ENCODE results near the gene MYO3A.
"Not testable (repeated sequence)": the region's sequence is repeated elsewhere in the genome, so short reads cannot be mapped to it uniquely, and the experiment has no call there.

MYO3A gene

GRCh38 chr10:26087666-26088065, 153.6 kb downstream of the MYO3A start:
- no peak for DNase-seq

DNA sequence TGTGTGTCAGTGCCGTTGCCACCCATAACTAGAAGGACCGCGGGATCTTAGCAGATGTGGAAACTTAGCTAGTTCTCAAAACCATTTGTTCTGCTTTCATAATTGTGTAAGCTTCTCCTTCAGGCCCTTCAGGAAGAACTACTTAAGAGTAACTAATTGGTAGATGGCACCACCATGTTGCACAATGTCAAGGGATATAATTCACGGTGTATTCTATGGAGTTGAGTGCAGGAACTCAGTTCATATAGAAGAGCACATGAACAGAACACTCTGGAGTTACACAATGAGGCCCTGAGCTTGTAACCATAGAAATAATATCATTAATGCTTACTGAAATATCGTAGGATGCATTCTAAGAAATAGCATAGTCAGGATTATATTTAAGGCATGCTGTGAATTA, 156.0 kb downstream of the MYO3A start:
- DNase-seq = no peak

DNA sequence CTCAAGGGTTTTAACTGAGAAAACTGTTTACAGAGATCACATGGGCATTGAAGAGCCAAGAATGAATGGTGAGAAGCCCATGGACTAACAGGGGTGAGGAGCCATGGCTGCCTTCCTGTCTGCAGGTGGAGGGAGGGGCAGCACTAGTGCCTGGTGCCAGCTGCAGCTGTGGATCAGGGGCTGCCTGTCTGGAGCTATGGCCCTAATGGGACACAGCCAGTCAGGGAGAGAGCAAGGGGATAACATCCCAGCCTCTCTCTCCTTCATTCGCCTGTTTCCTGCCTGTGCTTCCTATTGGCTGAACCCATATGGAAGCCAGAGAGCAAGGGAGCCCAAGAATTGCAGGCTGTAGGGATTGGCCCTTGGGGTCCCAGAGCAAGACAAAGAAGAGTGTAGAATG, 156.7 kb downstream of the MYO3A start:
- no peak for DNase-seq

GRCh38 chr10:26093229-26093628, 159.2 kb downstream of the MYO3A start:
- DNase-seq = no peak

- DNase-seq = no peak
Measured at GRCh38 chr10:26095781-26096180, 161.8 kb downstream of the MYO3A start.

- not testable (repeated sequence) for DNase-seq
Measured at GRCh38 chr10:26097549-26097948, 163.5 kb downstream of the MYO3A start.

- DNase-seq = no peak
Measured at GRCh38 chr10:26112532-26112931, 178.5 kb downstream of the MYO3A start.

DNA sequence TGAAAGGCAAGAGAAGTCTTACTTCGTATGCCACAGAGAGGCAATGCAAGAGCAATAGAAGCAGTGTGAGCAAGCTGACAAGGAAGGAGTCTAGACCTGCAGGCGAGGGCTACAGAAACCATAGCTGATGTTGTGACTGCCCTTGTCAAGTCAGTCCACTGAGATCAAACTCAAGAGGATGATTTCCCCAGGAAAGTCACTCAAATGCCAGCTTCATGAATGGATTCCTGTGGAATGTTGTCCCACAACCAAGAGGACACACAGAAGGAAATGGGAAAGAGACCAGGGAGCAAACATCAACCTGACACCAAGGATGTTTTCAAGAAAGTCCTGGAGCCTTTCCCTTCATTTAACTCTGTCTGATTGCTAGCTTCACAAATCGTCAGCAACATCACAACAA, 204.6 kb downstream of the MYO3A start:
- DNase-seq = no peak

- no peak for DNase-seq
Measured at GRCh38 chr10:26156019-26156418, 222.0 kb downstream of the MYO3A start.

DNA sequence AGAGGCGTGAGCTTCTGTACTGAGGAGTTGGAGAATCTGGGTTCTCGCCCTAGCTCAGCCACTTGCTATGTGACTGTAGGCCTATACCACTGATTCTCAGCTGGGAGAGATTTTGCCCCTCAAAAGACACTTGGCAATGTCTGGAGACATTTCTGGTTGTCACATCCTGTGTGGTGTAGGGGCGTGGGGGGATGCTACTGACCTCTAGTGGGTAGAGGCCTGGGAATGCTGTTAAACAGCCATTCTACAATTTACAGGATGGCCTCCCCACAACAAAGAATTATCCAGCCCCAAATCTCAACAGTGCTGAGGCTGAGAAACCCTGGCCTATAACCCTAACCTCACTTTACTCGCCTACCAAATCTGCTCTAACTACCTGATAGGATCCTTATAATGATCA, 223.7 kb downstream of the MYO3A start:
- no peak for DNase-seq

DNA sequence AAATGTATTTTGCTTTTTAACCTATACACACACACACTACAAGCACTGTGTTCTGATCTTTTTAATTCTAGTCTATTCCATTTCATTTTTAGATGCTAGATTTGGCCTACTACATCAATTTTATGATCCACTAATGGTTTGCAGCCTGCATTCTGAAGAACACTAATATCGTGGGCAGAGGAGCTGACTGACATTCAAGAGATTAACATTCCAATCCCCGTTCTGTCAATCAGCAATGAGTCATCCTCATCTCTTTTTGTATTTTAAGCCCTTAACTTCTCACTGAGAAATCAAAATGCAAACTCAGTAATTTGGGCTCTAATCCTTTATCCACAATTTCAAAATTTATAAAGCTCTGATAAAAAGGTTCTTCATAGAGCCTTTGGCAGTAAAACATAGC, 235.4 kb downstream of the MYO3A start:
- DNase-seq = no peak

DNA sequence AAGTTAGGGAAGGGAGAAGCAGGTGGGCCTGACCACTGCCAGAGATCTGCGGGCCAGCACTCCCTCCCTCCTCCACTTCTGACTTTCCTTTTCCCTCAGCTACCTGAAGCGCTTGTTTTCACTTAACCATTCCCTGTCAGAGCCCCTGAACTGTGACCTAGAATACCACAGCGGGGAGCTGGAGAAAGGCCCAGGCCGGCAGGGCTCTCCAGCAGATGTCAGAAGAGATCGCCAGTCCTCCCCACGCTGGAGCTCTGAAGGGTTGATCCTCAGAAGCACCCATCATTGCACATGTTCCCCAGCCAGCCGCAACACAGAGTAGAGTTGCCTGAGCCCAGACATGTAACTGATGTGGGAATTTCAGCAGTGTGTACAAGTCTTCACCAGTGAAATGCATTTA, 238.1 kb downstream of the MYO3A start:
- DNase-seq = no peak

DNA sequence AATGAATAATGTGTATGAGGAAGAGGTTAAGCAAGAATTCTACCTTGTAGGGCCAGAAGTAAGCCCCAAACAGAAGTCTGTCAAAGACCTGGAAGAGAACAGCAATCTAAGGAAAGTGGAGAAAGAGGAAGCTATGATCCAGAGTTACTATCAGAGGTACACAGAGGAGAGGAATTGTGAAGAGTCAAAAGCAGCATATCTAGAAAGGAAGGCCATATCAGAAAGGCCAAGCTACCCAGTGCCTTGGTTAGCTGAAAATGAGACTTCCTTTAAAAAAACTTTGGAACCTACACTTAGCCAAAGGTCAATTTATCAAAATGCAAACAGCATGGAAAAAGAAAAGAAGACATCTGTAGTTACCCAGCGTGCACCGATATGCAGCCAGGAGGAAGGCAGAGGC, 239.8 kb downstream of the MYO3A start:
- no peak for DNase-seq

- DNase-seq = no peak
Measured at GRCh38 chr10:26177341-26177740, 243.3 kb downstream of the MYO3A start.

DNA sequence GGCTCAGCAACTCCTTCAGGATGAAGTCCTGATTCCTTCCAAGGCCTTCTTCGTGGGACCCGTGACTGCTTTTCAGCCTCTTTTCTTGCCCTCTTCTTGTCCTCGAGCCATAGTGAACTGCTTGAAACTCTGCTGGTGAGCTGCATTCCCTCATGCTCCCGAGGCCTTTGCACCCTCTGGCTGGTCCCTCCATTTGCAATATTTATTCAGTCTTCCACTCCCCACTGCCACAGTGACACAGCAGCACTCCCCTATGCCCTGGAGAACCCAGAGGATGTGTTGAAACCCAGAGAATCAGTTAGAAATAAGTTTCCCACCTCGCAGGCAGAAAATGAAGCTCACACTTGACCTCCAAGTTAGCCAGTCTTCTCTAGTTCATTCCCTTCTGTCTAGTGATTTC, 260.2 kb downstream of the MYO3A start:
- DNase-seq = no peak

- no peak for DNase-seq
Measured at GRCh38 chr10:26197248-26197647, 263.2 kb downstream of the MYO3A start.

- no peak for DNase-seq
Measured at GRCh38 chr10:26198119-26198518, 264.1 kb downstream of the MYO3A start.

GRCh38 chr10:26199841-26200240, 265.8 kb downstream of the MYO3A start:
- DNase-seq = no peak

- DNase-seq = no peak
Measured at GRCh38 chr10:26205223-26205622, 271.2 kb downstream of the MYO3A start.

DNA sequence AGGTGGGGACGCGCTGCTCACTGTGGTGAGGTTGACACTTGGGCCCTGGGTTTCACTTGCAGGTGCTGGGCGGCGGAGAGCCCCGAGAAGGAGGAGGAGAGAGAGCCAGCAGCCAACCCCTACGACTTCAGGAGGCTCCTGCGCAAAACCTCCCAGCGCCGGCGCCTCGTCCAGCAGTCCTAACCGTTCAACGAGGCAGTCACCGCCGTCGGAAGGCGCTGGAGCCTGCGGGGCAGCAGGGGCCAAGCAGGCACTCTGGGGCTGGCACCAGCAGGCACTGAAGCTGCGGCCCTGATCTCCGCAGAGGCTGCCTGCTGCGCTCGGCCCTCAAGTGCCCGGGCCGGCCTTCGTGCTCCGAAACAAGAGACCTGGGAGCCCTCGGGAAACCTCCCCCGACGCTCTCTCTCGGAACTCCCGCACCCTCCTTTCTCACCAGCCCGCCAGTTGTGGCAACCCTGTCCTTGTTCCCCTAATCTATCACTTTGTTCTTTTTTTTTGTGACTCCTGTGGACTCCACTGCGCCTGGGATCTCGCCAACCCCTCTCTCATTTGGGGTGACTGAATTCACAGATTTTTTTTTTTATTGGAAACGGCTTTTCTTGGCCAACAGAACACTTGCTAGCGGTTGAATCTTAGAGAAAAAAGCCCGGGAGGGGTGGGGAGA, 277.9 kb downstream of the MYO3A start:
- no peak for DNase-seq

GRCh38 chr10:26212511-26212910, 278.5 kb downstream of the MYO3A start:
- DNase-seq = no peak

DNA sequence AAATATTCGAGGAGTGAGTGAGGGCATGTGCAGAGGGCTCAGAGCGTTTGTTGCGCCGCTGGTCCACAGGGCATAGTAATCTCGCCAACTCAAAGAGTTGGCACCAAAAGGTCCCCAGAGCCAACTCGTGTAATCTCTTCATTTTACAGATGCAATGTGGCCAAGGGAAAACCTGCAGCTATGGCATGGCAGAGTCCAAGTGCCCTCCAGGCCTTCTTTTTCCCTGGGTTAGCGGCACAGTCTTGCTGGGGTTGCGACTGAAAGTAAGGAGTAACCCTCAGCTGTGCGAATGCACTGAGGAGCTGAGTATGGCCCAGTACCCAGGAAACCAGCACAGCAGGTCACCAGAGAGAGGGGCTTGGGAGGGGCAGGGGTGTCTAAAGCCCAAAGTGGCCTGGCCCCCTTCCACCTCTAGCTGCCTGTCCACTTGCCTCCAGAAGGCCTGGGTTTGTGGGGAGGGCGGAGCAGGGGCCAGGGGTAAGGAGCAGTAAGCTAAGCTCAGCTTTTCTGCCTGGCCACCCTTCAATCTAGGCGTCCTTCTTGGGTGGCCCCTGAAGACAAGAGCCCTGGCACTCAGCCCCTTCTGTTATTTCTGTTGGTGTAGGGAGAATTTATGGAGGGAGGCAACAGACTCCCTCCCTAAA, 279.2 kb downstream of the MYO3A start:
- no peak for DNase-seq

DNA sequence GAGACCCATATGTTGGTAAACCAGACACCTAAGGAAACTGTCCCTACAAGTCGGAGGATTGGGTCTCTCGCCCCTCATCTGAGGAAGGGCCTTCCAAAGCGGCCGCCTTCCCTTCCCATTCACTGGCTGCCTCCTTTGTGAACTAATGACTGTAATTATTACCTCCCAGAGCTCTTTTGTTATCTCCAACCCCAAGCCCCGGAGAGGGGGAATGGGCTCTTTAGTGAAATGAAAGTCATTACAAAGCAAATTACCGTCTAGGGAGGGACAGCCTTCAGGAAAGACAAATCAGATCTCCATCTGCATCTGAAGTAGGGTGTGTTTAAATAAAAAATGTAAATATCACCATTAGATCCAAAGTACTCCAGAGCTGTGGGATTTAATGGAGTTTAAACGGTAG, 280.0 kb downstream of the MYO3A start:
- no peak for DNase-seq

- DNase-seq = no peak
Measured at GRCh38 chr10:26214551-26215395, 280.7 kb downstream of the MYO3A start.
